Amniotic stem cell (primary cell): ENCODE measurements around the gene ACTRT3.
"Not testable (repeated sequence)": the region's sequence is repeated elsewhere in the genome, so short reads cannot be mapped to it uniquely, and the experiment has no call there.

ENCODE experiments used
- DNase-seq: peaks from one replicate; lab custom pipeline; 2025; lab: John Stamatoyannopoulos, UW

Gene ACTRT3

DNA sequence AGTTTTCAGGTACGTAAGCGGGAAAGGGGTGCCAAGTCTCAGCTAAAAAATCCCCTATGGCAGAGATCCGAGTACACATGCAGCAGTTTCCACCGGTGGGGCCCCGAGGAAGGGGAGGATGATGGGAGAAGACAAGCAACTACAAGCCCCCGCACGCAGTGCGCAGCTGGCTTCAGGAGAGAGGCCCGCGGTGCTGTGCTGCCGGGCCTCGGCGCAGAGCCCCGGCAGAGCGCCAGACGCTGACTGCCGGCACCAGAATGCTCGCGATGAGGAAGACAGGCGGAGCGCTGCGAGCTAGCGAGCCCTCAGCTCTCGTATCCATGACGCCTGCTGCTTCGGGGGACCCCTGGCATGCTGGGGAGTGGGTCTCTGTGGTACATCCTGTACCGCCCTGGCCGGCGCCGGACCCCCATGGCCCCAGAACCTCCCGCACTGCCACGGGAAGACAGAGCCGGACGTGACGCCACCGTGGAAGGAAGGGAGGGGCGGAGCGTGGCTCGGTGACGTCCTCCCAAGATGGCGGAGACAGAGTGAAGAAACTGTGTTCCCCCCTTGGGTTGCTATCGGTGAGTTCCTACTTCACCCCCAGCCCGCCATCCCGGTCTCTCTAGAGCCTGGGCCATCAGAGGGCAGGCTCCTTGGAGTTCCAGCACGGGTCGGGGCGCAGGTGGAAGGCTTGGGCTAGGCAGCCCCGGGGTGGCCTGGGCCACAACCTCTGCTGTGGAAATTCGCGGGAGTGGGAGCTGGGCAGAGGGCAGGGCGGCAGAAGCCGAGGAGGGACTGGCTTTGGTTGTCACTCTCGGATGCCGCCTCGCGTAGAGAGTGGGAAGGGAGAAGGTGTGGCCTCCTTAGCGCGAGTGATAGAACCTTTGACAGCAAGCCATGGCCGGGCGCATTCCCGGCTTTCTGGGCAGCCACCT is 3.8 kb upstream of the ACTRT3 start, which contains the start of gene MYNN:
Gene MYNN (plus strand): TSS at position 500 of the 920 bp plus-strand sequence. CDS start 900 bp downstream, outside the sequence.
- DNase-seq = peak; percentile 73

DNA sequence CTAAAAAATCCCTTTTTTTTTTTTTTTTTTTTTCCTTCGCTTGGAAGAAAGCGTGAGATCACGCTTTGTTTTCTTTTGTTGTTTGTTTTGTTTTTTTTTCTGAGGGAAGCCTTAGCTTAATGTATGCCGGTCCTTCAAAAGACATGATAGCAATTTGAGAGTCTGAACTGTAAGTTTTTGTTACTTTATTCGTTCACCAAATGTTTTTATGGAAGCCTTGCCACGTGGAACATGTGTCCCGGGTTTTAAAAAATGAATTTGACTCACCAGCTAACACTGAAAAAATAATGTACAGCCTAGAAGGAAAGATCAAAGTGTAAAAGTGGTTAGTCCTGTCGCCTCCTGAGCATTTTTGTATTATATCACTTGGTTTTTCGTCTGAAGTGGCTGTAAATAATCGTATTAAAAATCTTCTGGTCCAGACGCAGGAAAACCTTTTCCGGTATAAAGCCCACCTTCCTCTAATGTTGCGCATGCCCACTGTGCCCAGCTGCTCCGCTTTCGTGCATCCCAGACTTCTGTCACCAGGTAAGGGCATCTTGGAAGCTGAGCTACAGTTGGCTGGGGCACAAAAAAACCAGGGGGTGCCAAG is 3.0 kb upstream of the ACTRT3 start:
- DNase-seq = peak; percentile 41

DNA sequence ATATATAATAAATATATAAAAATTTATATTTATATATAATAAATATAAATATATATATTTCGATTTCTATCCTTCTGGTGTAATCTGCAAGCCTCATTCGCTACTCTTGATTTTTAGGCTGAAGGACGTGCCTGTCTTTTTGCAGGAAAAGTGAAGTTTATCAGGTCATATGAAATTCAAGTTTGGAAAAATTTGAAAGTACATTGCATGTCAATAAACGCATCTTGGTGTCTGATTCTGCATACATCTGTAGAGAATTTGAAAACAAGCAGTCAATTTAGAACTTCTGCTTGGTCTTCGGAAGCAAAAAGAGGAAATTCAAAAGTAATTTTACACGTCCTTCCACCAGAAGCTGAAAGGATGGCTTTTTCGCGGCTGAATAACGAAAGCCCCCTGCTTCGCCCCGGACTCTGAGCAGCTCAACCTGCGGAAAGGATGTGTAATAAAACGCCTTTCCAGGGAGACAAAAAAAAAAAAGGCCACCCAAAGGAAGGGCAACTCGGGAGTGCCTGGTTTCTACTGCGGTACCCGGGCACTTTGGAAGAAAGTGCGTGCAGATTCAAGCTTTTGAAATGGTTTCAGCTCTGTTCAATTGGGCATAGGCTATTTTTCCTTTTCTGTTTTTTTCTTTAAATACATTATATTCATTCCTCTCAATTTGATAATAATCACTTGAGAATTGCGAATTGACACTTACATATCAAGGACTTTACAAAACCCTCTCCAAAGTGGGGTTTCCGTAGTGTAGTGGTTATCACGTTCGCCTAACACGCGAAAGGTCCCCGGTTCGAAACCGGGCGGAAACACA is 2.3 kb upstream of the ACTRT3 start:
- peak; percentile 57 for DNase-seq

DNA sequence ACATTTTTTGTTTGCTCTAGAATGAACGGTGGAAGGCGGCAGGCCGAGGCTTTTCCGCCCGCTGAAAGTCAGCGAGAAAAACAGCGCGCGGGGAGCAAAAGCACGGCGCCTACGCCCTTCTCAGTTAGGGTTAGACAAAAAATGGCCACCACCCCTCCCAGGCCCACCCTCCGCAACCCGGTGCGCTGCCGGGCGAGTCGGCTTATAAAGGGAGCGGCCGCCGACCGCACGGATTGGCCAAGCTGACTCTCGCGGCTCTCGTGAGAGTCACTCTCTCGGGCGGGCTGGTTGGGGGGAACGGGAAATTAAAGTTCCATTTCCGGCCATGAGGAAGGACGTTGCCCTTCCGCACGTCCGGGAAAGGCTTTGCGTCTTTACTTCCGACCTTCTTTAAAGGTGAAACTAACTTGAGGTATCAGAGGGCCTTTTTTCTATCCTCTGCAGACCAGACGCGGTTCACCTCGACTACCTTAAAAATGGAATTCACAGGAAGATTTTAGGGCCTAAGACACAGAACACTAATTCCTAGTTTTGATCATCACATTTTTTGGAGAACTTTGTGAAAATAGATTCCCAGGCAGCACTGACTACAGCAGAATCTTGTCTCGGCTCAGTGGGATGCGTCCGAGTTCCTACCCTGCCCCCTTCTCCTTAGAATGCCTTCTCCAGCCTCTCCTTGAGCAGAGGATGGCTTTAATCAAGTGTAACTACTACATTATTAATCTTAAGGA is 4.3 kb downstream of the ACTRT3 start, which contains the start of gene TERC:
Gene TERC (minus strand): TSS at position 179 of the 731 bp plus-strand sequence.
- DNase-seq = peak; percentile 45

DNA sequence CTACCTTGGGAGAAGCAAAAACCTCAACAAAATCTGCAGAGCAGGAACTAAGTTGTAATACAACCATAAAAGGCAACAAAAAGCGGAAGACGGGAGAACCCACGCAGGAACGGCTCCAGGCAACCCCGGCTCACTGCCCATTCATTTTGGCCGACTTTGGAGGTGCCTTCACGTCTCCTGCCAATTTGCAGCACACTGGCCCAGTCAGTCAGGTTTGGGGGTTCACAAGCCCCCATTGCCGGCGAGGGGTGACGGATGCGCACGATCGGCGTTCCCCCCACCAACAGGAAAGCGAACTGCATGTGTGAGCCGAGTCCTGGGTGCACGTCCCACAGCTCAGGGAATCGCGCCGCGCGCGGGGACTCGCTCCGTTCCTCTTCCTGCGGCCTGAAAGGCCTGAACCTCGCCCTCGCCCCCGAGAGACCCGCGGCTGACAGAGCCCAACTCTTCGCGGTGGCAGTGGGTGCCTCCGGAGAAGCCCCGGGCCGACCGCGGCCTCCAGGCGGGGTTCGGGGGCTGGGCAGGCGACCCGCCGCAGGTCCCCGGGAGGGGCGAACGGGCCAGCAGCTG is 5.0 kb downstream of the ACTRT3 start:
- no peak for DNase-seq

DNA sequence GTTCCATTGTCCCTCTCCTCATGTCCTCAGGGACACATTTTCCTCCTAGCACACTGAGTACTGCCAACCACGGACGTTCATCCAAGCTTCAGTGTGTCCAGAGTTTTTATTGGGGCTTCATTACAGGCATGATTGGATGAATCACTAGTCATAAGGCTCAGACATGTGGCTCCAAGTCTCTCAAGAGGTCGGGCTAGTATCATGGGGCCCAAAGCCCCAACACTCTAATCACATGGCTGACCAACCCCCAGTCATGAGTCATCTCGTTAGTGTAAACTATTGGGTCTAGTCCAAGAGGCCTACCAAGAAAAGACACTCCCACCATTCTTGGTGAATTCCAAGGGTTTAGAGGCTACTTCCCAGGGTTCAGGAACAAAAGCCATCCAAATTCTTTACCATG is 8.9 kb downstream of the ACTRT3 start:
- DNase-seq = no peak

DNA sequence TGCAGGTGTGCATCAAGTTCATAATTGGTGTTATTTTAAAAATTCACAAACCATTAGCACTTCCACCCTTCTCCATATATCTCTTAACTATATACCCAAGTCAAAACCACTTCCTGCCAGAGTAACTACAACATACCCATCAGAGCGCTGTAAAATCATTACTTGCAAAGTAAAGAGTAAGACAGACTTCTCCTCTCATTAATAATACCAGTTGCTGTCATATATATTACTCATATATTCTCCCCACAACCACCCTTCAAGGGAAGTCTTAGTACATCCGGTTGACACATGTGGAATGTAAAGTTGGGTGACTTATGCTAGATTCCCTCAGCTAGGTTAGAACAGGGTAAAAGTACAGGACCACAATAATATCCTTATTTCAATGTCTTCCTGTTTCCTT is 10.1 kb downstream of the ACTRT3 start:
- DNase-seq = no peak

DNA sequence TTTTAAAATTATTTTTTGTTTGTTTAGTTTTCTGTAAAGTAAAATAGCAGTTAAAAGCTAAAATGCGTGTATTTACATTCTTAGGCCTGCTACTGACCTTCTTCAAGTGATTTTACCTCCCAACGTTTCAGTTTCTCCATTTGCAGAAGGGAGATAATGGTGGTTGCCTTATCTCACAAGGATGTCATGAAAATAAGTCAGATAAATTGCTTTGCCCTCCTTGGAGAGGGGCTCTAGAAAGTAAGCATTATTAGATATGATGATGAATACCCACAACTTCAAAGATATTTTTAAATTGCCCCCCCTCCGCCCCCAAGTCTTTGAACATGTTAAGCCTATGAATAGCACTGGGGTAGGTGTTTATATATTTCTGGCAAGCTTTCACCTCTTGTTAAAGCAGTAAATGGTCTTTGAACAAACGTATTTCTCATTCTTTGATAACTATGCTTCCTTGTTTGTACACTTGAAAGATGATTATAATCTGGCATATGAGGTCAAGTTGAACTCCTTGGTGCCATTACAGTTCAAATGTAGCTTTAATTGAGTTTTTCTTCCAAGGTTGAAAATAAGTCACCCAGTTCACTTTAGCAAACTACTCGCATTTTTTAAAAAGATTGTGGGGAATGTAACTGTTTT is 10.9 kb downstream of the ACTRT3 start:
- no peak for DNase-seq

DNA sequence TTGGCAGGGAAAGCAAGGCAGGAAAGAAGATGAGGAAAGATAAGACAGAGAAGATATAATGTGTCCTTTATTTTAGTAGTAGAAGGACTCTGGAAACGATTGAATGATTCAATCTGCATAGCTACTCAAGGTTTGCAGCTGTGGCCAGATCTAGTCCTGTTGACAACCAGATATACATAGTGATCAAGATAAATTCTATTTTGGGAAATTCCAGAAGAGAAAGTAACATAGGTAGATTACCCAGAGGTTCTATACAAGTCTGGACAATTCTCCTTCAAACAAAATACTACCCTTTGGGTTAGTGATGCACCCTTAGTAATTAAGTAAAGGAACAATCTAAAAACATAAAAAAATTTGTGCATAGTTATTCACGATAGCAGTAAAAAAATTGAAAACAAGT is 13.9 kb downstream of the ACTRT3 start:
- no peak for DNase-seq

DNA sequence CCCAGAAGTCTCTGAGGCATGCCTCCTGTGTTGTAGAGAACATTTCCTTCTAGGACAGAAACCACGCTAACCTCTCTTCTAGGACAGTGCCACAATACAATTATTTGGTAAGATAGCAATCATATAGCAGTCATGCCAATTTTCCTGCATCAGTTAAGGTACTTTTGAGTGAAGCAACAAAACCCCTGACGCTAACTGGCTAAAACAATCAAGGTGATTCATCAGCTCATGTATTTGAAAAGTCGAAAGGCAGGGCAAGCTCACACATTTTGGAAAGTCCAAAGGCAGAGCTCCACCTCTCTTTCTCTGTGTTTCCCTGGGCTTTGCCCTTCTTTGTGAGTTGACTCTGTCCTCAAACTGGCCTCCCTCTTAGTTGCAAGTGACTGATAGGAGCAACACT is 14.7 kb downstream of the ACTRT3 start:
- no peak for DNase-seq

DNA sequence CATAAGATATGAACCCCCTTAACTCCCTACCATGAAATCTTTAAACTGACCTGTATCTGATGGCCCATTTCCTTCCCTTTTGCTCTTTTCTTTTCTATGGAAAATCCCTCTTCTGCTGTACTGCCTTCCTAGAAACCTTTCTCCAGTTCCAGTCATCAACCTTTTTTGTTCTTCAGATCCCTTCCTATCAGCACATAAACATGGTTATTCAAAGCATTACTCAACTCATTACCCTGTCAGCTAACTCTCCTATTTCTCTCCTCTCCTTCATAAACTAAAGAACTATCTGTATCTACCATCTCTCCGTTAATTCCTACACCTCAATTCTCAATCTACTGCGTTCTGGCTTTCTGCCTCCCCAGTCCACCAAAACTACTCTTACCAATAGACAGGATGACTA is 17.5 kb downstream of the ACTRT3 start:
- DNase-seq = no peak

DNA sequence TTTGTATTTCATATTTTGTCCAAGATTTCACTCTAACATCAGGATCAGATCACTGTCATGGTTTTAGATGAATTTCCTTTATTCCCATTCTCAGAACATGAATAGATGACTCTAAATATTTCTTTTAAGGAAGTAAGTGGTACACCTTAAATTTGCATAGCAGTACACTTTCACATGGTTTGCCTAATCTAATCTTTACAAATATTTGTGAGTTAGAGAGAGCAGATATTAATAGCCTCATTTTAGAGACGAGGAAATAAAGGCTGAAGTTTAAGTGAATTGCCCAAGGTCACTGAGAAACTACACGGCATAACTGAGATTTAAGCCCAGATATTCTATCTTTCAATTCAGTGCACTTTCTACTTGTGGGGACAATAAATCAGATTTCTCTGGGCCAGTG is 18.7 kb downstream of the ACTRT3 start:
- DNase-seq = no peak

DNA sequence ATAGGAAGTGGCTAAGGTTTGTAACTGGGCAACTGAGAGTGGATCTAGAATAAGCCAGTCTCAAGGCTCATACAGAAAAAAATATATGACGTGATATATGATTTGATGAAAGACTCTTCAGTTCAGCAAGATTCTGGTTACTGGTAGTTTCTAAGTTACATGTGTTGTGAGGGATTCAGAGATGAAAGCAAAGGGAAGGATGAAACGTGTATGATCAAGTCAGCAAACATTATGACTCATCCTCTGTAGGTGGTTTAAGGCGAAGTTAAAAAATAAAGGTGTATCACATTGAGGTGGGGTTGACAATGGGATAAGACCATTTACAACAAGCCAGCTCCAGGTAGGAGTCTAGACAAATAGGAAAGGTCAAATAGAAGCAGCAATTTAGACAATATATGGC is 20.7 kb downstream of the ACTRT3 start:
- no peak for DNase-seq

DNA sequence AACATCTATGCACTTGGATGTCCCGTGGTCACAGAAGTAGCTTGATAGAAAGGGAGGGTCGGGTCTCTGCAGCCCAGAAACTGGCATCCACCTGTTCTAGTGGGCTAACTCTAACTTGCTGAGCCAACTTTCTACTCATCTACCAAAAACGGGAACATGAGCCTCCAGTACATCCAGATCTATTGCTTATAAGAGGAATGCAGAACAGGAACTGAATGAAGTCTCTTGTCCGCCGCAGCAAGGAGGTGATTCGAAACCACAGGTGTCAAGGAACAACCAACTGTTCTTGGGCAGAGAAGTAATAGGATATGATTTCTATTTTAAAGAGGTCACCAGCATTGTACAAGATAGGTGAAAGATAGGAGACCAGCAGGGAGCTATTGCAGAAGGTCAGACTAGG is 22.4 kb downstream of the ACTRT3 start:
- no peak for DNase-seq

DNA sequence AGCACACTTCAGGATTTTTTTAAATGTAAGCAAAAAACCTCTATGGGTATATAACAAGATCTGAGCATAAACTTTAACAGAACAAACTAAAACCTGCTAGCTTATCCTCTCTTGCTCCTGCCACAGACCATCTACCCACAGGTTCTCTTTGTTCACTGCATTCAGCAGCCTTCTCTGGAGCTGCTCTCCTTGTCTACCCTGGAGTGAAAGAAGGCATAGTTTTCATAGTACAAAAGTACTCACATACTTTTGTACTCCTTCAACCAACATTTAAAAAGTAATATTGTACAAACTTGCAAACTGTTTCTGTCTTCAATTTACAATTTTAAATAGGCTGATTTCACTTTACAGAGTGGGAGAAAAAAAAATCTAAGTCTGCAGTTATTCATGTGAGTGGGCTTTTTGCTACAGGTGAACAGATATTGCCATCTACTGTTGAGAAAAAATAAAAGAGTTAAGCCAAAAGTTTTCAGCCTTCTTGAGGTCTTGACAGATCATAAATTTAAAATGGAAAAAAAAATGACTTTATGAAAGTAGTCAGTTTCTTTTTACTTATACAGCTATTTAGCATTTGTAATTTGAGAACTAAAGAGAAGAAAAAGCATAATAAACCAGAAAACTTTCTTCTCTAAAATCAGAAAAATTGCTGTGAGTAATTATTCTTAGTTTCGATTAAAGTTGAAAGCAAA is 24.9 kb downstream of the ACTRT3 start:
- no peak for DNase-seq

DNA sequence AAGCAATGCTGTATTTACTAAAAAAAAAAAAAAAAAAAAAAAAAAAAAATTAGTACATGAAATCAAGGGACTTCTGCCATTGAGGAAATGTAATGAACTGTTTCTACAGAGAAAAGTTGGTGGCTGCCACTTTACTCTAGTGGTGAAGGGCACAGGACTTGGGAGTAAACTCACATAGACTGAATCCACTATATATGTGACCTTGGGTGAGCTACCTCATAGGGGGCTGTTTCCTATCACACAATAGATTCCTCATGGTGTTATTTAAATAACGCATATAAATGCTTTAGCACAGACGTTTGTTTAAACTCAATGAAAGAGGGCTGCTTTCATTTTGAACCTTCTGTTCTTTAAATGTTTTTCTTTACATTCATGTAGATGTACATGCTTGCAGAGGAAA is 30.3 kb downstream of the ACTRT3 start:
- no peak for DNase-seq

DNA sequence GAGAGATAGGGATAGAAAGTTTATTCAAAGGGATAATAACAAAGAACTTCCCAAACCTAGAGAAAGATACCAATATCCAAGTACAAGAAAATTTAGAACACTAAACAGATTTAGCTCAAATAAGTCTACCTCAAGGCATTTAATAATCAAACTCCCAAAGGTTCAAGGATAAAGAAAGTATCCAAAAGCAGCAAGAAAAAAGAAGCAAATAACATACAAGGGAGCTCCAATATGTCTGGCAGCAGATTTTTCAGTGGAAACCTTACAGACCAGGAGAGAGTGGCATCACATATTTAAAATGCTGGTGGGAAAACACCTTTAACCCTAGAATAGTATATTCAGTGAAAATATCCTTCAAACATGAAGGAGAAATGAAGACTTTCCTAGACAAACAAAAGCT is 37.5 kb downstream of the ACTRT3 start:
- DNase-seq = not testable (repeated sequence)

DNA sequence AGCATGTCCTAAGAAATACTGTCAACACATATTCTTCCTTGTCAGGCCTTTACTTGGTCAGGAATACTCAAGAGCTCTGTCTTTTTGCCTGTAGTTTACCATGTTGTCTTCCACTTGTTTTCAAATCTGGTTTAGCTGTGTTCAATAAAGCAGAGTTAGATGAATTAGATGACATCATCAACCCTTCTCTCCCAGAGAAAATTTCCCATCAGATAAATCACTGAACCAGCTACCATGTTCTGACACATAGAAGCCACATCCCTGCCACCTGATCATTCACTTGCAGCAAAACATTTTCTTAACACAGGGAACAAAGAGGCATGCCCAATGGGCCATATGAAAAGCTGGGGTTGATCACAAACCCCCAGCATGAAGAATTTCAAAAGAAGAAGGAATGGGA is 46.6 kb downstream of the ACTRT3 start:
- DNase-seq = no peak

DNA sequence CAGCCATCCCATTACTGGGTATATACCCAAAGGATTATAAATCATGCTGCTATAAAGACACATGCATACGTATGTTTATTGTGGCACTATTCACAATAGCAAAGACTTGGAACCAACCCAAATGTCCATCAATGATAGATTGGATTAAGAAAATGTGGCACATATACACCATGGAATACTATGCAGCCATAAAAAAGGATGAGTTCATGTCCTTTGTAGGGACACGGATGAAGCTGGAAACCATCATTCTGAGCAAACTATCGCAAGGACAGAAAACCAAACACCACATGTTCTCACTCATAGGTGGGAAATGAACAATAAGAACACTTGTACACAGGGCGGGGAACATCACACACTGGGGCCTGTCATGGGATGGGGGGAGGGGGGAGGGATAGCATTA is 50.9 kb downstream of the ACTRT3 start:
- DNase-seq = not testable (repeated sequence)
